ENCODE measurements around the gene HDAC9.

DNA sequence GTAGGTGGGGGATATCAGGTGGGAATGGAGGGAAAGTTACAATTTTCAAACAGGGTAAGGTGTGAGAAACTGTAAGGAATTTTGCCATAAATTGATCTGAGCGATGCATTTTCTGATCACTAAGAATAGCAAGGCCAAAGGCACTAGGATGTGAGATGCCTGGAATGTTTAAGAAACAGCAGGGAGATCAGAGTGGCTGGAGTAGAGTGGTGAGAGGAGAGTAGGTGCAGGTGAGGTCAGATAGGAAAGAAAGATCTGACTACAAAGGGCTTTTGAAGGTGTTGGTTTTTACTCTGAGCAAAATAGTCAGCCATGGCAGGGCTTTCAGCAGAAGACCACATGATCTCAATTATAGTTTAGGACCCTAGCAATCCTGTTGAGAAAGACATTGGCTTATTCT lies 55.0 kb downstream of the HDAC9 start:
- TF ChIP-seq, protein P1, sequence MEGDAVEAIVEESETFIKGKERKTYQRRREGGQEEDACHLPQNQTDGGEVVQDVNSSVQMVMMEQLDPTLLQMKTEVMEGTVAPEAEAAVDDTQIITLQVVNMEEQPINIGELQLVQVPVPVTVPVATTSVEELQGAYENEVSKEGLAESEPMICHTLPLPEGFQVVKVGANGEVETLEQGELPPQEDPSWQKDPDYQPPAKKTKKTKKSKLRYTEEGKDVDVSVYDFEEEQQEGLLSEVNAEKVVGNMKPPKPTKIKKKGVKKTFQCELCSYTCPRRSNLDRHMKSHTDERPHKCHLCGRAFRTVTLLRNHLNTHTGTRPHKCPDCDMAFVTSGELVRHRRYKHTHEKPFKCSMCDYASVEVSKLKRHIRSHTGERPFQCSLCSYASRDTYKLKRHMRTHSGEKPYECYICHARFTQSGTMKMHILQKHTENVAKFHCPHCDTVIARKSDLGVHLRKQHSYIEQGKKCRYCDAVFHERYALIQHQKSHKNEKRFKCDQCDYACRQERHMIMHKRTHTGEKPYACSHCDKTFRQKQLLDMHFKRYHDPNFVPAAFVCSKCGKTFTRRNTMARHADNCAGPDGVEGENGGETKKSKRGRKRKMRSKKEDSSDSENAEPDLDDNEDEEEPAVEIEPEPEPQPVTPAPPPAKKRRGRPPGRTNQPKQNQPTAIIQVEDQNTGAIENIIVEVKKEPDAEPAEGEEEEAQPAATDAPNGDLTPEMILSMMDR (conservative IDR thresholded peaks at IDR 0.05; ENCODE audit: low read depth, low read length): no peak
- TF ChIP-seq EZH2 (IDR thresholded peaks at IDR 0.05; ENCODE audit: borderline replicate concordance, low read depth, low read length, poor library complexity, severe bottlenecking): no peak
